Stimulated activated CD8-positive, alpha-beta memory T cell treated with anti-CD3 and anti-CD28 coated beads, Interleukin-15, amount 100 ng/mL, for 24 hours (primary cell): Measurements from ENCODE around the gene FOXN3.

Source experiments
- DNase-seq: peaks from one replicate; pipeline ENCODE4 v3.0.0-alpha.2; 2020; ENCODE audit warnings: low read depth

Gene FOXN3

DNA sequence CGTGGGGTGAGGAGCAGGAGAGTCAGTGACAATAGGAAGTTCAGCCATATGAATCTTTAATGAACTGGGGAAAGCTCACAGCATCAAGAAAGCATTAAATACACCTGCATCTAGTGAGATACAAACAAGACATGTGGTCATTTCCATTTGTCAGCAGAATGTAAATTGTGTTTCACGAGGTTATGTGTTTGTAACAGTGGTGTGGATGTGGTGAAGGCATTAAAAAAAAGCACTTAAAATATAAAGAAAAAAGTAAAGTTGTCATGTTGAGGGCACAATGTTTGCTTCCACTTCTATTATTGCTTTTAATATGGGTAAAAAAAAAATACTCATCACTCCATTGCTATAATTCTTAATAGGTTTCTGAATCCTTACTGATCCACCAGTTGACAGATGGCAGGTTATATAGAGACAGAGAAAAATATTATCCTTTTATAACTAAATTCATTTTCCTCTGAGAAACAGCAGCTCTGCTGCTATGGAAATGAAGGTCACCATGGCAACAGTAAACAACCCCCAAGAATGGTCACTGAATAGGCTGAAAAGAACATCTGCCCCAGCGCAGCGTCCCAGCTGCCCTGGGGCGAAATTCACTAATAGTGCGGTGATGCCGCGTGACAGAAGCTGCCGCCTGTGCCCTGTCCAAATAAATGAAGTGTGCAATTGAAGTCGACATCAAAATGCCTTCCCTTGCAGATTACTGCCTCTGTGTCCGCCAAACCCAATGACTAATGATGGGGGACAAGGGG is 226.1 kb downstream of the FOXN3 start:
- no peak for DNase-seq

DNA sequence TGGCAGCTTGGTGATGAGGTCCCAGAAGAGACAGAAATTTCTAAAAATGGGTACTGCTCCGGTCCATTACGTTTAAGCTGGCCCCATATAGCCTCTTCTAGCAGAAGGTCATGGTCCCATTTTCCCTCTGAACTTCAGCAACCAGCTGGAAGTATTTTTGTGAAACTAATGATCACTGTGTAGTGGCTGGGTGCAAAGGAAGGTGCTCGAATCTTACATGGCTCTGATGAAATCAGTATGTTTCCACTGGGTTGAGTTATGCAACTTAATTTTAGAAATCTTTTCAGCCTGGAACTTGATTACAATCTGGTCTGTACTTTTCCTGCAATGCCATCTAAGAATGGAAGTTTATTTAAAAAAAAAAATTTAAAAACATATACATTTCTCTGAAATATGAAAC is 228.5 kb downstream of the FOXN3 start:
- no peak for DNase-seq

DNA sequence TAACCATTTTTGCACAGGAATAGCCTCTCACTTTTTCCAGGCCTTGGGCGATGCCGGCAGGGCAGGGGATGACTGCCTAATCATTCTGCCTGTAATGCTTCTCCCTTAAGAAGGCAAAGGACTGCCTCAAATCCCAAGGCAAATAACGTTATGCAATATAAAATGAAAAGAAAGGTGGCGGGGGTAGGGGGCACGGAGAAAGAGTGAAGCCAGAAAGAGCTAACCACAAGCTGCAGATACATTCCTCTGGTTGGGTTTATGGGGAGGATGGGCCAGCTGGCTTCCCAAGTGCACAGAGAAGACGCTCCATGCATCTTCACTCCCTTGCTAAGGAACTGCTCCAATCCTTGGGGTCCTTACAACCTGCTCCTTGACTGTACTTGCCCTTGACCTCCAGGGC is 229.5 kb downstream of the FOXN3 start:
- DNase-seq: no peak

DNA sequence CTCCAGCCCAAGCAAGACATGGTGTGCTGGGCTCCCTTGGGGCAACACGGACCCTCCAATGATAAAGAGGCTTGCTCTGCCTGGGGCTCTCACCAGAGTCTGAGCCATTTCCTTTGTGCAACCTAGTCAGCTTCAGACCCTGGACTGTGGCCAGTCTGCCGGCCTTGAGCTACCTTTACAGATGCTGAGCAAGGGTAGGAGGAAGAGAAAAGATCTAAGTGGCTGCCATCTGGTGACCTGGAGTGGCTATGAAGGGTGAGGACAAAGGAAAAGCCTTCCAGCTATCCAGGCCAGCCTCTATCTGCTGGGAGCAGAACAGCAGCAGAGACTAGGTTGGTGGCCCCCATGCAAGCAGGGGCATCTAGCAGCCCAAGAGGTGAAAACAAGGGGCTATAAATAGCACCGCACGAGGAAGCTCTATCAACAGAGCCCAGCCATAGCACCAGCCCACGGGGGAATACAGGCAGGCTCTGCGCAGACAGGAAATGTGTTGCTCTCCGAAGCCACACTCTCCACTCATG is 230.1 kb downstream of the FOXN3 start:
- no peak for DNase-seq

DNA sequence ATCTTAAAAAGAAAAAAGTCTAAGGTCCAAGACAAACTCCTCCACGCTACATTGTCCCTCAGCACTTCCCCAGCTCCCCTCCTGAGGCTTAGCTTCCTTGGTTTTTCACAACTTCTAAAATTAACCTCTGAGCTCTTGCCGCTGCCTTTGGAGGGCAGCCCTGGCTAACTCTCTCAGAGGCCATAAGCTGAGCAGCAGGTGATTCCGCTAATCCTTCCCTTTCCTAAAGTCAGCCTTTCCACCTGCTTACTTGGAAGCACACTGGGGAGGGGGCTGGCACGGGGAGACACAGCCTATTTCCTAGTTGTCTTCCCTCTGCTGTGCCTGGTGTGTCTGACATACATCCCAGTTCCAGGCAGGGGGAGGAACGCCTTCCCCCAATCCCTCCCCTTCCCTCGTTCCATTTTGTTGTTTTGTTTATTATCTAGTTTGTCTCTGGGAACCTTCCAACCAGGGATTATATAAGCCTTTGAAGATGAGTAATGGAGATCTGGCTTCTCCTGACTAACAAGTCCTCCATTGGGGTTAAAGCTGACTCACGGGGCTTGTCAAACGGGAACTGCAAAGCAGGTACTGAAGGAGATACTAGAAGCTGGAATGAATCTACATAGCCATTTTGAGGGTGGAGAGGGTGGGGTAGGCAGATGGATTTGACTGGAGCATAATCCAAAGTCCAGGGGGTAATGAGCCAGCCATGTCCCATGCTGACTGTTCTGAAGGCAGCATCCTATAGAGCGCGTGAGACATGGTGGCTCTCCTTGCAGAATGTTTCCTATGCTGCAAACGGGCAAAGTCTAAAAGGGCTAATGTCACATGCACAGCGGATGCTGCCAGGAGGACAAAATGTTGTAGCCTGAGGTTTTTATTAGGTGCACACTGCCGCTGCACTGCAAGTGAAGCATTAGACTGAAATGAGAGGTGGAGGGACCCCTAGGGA is 230.8 kb downstream of the FOXN3 start:
- DNase-seq: no peak

DNA sequence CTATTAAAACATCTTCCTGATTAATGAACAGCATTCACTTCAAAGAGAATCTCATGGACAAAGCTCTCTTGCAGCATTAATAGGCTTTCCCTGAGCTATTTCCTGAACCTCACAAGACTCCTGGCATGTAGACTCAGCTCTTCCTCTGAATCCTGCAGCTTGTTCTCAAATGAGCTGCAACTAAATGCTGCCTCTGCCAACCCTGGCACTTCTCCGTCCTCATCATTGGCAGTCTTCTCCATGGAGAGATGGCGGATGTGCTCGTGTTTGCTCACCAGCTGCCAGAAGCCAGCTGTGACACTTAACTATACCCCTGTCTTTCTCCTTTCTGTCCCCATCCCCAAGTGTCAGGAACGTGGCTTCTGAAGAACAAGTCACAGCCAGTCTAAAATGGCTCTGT is 232.1 kb downstream of the FOXN3 start:
- DNase-seq: no peak

DNA sequence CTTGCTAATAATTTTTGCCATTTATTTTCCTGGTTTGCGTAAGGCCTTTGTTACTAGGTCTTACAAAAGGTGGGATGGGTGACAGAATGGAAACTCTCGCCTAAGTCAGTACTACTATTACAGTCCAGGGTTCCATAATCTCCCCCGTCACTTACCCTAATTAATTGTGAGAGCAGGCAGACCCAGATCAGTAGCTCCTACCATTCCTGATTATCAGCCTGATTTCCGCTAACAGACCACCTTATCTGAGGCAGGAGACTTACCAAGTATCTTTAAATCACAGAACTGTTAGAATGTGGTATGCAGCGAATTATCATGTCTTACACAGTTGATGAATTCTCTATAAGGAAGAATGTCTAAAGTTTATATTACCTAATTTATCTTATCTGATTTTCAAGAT is 234.7 kb downstream of the FOXN3 start:
- DNase-seq: no peak

DNA sequence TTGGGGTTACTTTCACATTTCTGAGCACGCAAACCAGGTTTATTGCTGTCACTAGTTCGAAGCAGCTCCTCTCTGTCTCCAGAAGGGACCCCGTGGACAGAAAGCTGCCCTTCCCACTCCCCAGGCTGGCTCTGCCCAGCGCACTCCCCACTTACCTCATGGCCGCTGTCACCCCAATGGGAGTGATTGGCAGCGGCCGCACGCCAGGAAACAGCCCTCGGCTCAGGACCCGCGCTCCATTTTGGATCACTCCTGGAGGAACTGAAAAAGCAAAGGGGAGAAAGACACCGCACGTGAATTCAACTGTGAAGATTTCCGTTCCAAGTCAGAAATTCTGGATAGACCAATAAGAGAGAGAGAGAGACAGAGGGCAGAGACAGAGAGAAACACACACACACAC is 236.5 kb downstream of the FOXN3 start:
- DNase-seq: no peak

DNA sequence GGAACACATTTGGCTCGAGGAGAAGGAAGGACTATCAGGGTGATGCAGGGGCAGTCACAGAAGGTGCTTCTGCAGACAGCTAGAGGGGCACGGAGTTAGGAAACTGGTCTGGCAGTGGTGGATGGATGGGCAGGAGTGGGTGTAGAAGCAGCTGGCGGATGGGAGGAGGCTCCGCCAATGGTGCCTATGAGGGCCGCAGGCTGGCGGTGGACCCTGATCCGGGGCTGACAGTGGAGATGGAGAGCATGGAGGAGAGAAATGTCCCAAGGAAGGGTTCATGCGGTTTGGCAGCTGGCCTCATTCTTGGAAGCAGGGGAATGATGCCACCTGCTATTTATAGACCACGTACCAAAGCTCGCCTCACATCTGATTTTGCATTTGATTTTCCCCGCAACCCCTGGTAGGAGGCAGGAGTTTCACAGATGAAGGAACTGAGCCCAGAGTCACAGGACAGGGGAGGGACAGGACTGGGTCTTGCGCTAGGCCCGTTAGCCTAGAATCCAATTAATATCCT is 237.1 kb downstream of the FOXN3 start:
- no peak for DNase-seq

DNA sequence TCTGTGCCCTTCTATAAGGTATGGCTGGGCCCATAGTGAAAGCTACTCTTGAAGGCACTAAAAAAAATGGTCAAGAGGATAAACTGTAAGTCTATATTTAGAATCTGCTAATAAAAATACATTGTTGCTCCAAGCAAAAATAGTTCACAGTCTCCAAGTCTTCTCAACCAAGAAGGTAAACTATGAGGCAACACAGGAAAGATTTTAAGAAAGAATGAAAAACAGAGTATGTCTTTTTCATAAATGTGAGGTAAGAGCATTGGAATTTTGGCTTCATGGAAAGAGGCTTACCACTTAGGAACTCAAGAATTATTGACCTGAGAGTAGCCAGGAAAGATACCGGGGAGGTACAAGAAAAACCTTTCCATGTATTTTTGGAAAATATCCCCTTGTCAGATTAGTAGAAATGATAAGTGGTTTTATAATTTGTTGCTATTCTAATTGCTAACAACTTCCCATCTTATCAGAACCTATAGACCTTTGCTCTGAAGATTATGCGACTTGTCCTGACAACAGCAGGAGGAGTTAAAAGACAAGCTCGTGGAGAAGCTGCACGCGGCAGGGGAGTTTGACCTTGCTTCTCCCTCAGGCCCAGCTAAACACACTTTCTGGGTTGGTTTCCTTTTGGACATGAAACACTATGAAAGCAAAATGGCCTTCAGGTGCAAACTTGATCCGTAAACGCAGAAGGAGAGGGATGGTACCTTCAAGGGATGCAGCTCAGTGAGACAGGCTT is 238.1 kb downstream of the FOXN3 start:
- no peak for DNase-seq

DNA sequence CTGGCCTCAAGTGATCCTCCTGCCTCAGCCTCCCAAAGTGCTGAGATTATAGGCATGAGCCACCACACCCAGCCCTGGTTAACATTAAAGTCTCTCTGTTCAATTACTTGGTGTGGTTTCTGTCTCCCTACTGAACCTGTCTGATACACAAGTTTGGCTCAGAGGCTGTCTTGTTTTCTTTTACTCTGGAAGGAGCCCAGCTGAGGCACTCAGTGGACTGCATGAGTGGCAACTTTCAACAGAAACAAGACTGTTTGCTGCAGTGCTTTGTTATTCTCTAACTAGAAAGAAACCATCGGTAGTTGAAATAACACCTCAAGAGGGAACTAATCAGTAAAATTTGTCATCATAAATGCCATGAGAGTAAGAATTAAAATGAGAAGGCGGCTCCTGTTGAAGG is 238.7 kb downstream of the FOXN3 start:
- DNase-seq: no peak

DNA sequence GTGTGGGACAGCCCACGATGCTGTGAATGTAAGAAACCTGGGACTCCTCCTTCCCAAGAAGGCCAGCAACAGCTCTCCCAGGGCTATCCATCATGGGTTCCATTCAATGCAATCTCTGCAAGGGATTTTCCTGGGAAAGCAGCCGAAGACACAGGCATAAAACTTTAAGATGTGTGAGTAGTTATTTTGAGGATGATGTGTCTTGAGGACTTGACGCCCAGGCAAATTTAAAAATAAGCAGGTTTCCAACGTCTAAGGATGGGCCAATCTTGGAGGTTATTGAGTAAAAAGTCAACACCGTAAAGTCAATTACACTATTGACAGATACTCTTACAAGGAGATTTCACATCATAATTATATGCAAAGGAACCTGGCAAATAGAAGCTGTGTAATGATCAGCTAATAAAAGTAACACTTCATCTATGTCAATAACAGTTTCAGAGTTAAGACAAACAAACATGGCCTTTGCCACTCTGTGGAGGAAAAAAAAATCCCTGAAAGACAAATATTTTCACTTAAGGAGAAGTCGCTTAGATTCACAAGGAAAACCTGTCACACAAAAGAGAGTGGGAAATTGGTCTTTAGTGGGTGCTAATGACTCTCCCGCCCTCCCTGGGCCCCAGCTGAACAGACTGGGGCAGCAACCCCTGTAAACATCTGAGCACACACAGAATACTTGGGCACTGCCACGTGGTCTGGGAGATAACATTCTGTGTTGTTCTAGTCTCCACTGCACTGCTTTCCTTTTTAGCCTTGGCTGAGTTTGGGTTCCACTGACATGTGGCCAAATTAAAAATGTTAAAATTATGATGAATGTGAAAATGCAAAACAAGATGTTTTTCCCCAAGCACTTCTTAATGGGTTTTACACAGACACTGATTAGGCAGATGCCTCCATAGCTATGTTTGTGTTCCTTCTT is 240.9 kb downstream of the FOXN3 start:
- no peak for DNase-seq

DNA sequence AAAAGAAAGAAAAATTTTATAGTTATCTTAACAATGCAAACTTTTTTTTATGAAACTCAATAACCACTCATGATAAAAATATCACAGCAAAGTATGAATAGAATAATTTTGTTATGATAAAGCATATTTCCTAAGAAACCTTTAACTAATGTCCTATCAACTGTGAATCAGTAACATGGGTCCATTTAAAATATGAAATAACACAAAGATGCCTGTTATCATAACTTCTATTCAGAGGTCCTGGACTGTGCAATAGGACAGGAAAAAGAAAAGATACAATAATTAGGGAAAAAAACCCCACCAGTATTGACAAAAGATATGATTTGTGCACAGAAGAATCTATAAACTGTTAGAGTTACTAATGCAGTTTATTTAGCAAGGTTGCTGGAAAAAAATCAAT is 245.4 kb downstream of the FOXN3 start:
- DNase-seq: no peak

DNA sequence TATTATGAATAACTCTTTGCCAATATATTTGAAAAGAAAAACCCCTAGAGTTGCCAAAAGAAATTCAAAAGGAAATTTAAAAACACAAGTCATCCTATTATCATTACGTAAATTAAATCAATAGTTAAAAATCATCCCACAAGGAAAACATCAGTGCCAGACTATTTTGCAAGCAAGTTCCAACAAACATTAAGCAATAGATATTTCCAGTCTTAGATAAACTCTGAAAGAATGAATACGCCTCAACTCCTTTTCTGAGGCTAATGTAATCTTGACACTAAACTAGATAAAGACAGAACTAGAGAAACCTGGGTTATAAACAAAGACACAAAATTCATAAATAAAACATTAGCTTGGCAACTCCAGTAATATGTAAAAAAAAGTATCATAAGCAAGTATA is 245.9 kb downstream of the FOXN3 start:
- no peak for DNase-seq

DNA sequence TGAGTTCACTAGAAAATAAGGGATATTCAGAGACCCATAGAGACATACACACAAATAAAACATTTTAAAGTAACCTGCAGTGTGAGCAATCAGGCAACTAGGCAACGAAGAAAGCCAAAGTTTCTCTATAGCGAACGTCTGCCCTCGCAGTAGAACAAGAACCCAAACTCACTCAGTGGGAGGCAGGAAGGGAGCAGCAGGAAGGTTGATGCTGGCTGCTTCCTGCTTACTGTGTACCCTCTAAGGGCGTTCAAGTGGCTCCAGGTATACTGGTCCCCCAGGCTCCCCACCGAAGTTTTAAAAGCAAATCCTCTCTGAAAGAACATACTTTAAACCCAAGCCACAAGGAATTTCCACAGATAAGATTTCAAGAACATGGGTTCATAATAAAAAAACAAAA is 249.3 kb downstream of the FOXN3 start:
- no peak for DNase-seq

DNA sequence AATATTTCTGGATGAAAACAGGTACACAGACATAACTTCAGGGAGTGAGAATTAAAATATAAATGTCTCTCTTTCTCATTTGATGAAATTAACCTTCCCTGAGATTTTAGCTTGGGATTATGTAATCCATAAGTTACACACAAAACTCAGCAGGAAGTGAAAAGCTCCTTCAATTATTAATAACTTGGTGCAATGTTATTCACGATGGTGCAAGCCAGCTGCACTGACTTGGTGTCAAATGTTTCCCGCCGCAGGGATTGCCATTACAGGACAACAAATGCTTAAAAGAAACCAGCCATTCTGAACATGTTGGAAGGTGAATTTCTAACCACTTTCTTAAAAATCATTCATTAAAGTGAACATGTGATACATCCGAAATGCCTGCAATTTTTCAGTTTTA is 250.4 kb downstream of the FOXN3 start:
- no peak for DNase-seq

DNA sequence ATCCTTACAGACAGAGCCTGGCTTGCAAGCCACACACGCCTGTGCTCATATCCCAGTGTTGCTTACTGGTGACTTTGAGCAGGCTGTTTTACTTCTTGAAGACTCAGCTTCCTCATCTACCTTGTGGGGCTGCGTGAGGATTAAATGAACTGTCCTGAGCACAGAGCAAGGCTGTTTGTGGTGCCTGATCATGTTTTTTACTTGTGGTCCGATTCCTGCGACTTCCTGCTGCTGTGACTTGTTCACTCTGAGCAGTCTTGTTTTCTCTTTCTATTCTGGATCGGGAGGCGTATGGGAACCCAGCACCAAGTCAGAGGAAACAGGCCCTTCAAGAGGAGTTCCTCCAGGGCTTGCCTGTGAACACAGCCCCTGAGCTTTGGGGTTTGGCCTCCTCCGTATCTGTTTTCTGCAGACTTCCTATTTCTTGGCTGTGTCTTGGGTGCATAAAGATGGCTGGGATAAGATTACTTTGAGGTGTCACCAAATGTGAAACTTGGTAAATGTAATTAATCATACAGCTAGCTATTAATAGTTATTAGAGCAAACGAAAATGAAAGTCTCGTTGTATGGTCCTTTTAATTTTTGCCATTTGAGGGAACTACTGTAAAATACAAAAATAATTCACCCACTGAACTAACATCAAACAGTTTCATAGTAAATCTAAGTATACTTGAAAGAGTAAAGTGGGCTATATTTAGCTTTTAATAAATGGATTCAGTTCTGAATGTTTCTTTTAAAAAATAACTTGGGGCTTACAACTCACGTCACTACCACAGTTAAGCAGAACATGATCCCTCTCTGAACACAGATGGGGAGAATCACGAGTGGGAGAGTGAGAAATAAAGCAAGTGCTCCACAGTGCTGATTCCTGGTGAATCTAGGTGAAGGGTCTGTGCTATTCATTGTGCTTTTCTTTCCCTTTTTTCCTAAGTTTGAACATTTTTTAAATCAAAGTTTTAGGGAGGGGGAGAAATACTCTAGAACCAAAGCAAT is 251.5 kb downstream of the FOXN3 start:
- no peak for DNase-seq

DNA sequence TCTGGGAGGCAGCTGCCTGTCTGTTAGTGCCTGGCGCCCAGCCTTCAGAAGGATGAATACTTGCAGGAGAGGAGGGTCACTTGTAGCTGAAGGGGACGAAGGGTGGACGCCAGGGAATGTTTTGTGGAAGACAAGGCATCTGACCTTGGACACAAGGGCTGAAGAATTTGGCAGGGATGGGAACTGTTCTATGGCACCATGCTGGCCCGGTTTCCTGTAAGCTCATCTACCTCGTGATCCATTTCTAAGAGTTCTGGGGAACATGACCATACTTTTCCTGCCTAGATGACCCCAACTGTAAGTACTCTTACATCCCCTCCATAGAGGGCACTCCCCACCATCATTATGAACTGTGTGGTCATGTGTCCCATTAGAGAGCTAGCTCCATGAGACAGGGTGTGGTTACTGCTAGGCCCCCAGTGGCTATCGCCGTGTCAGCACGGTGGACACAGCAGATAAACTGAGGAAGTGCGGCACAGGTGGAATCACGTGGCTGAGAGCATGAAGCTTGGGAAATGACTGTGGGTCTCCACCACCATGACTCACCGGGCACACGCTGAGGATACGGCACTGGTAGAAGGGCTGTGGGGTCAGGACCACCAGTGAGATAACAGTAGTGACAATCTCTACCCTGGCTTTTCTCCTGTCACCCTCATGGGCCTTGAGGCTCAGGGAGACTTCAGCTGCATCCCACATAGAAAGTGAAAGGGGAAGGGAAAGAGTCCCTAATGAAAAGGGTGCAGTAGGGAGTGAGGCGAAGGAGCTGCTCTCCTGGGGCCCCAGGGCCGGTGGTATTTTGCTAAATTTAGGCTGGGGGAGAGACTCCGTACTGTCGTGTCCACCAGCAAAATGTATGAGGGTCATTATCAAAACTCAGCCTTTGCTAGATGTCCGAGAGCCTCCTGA is 252.6 kb downstream of the FOXN3 start:
- no peak for DNase-seq
